GM13977 (cell line): ENCODE data around the gene POLN.

Source experiments
- DNase-seq: peaks from one replicate; pipeline ENCODE4 v3.0.0; 2012; ENCODE audit warnings: low spot score
- in situ Hi-C: fragments of 300-500 bp; cut with MboI; formaldehyde crosslinking; loops from one replicate; pipeline ENCODE4 v1.12.0; 2022; ENCODE audit warnings: low sequenced_read_pairs, low pct_unique_long_range_greater_than_20kb, mixed read lengths, inconsistent platforms; ENCODE audit not compliant: unreplicated experiment
- TF ChIP-seq, protein P1 (sequence below): IDR thresholded peaks from 2 replicates; pipeline ENCODE4 v1.5.1; 2012; ENCODE audit warnings: mild to moderate bottlenecking, control low read depth; ENCODE audit not compliant: insufficient read depth; ENCODE audit errors: extremely low read depth, missing control alignments

The POLN gene

DNA sequence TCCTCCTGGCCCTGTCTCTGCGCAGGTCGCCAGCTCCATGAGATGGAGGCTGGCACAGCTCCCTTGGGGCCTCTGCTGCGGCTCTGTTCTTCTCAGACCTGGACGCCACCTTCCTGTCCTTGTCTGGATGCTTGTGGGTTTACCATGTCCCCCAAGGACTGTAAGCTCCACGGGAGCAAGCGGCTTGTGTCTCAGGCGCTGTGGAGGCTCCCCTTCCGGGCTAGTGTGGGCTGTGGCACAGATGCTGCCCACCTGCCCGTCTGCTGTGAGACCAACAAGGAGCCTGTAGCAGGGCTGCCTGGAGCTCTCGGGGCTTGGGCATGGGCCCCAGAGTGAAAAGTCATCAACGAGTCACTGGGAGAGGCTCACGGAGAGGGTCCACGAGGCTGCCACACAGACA lies 157.6 kb downstream of the POLN start:
- TF ChIP-seq, protein P1, sequence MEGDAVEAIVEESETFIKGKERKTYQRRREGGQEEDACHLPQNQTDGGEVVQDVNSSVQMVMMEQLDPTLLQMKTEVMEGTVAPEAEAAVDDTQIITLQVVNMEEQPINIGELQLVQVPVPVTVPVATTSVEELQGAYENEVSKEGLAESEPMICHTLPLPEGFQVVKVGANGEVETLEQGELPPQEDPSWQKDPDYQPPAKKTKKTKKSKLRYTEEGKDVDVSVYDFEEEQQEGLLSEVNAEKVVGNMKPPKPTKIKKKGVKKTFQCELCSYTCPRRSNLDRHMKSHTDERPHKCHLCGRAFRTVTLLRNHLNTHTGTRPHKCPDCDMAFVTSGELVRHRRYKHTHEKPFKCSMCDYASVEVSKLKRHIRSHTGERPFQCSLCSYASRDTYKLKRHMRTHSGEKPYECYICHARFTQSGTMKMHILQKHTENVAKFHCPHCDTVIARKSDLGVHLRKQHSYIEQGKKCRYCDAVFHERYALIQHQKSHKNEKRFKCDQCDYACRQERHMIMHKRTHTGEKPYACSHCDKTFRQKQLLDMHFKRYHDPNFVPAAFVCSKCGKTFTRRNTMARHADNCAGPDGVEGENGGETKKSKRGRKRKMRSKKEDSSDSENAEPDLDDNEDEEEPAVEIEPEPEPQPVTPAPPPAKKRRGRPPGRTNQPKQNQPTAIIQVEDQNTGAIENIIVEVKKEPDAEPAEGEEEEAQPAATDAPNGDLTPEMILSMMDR: no peak
- in situ Hi-C loops: no loop called here
- DNase-seq: no peak

DNA sequence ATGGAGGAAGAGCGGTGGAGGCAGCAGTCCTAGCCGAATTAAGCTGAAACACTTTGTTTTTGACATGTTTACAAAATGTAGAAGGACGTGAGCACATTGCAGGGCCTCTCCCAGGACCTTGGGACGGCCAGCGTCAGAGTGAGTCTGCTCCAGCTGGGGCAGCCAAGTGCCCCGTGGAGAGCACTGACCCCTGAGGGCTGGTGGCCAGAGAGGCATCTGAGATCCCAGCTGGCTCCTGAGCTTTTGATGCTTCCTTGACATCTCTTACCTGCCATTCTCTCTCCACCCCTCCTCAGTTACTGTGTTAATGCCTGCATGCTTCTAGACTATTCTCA lies 158.1 kb downstream of the POLN start:
- no peak for DNase-seq
- in situ Hi-C loops: no loop called here
- TF ChIP-seq, protein P1: no peak

DNA sequence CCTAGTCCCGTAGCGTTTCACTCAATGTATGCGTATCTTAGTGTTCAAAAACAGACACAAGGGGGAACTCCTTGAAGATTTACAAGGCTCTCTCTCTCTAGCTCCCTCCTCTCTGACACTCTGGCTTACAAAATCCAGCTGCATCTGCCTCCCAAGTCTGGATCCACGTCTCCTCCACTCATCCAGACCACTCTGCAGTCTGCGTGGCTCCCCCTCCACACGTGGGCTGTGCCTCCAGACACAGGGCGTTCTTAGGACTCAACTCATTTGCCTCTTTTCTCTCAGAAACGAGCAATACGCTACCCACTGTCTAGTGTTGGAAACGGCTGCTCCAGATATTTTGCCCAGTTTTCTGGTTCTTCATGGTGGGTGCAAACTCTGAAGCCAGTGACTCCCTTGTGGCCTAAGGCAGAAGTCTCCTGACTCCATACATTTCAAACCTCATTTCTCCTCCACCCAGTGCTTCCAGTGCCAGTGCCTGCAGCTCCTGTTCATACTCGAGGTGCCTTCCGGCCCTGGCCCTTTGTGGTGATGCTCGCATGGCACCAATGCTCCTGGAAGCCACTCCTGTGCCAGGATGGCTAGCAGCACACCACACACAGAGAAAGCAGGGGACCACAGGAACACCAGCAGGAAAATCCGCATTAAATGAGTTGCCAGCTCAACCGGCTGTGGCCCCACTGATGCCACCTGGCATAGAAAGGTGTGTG lies 158.7 kb downstream of the POLN start:
- in situ Hi-C loops: no loop called here
- TF ChIP-seq, protein P1: no peak
- no peak for DNase-seq

DNA sequence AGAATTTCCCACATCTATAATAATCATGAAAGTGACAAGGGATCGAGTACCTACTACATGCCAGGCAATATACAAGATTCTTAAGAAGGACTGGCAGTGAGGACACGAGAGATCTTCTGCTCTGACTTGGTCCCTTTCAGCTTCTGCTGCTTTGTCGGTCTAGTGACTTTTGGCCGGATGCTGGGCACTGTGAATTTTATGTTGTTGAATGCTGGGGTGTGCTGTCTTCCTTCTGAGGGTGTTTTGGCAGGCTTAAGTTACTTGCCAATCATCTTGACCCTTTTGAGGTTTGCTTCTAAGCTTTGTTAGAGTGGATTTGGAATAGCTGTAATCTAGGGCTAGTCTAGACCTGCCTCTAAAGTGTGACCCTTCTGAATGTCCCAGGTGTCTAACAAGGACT lies 159.3 kb downstream of the POLN start:
- no peak for DNase-seq
- in situ Hi-C loops: no loop called here
- TF ChIP-seq, protein P1: no peak

DNA sequence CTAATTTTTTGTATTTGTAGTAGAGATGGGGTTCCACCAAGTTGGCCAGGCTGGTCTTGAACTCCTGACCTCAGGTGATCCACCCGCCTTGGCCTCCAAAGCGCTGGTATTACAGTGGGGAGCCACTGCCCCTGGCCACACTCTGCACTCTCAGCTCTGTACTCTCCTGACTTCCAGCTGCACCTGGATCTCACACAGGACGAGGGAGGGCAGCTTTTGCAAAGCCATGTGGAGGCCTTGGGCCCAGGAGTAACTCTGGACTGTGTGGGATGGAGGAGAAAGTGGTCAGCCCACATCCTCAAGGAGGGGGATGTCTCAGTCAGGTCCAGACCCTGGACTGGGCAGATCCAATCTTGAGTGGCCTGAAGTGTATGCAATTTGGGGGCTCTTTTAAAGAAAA lies 159.8 kb downstream of the POLN start:
- DNase-seq: no peak
- in situ Hi-C loops: no loop called here
- TF ChIP-seq, protein P1: no peak

DNA sequence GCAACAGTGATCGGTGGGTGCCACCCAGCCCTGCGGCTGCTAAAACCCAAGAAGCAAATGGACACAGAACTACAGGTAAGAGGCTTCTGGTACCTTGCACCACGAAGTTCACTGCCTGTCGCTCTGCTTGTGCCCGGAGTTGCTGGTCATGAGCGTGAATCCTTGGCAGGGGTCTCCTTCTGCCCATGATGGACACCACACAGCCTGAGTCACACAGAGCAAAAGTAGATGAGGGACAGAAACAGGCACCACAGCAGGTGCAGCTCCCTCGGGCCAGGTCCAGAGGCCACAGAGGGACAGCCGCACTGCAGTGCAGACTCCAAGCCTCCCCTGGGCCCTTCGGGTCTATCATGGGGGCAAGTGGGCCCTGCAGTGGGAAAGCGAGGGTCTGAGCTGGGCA lies 160.4 kb downstream of the POLN start:
- no peak for DNase-seq
- in situ Hi-C loops: no loop called here
- TF ChIP-seq, protein P1: no peak
